ENCODE results near the gene PSMD5.
A peak's percentile ranks its signal among the peaks of the same experiment; 100 is the strongest.
"Not testable (repeated sequence)": the region's sequence is repeated elsewhere in the genome, so short reads cannot be mapped to it uniquely, and the experiment has no call there.

Gene PSMD5

DNA sequence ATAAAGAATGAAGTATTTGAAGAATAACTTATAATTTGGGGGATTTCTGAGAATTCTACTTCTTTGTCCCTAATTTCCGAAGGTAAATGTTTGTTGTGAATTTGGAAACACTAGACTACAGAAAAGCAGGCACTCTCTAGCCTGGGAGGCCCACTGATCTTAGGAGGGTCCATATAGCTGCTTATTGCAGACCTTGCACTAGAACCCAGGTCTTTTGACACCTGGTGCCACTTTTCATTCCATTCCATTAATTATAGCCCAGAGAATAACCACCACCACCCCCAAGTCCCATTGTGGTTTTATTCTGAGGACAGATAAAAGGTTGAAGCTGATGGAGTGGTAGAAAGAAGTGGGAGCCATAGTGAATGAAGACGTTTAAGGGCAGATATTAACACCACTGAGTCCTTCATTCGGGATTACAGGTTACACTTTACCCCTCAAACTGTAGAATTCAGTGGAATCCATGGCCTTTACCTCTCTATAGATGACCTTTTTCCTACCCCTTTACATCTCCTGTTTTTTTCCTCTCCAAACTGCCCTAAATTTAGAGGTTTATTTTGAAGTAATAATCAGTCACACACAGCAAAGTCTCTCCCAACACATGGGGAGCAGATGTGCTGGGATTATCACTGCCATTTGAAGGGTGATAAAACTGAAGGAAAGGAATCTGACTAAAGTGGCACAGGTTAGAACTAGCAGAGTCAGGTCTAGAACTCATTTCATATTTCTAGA is 12.0 kb upstream of the PSMD5 start:
- DNase-seq, result no peak

DNA sequence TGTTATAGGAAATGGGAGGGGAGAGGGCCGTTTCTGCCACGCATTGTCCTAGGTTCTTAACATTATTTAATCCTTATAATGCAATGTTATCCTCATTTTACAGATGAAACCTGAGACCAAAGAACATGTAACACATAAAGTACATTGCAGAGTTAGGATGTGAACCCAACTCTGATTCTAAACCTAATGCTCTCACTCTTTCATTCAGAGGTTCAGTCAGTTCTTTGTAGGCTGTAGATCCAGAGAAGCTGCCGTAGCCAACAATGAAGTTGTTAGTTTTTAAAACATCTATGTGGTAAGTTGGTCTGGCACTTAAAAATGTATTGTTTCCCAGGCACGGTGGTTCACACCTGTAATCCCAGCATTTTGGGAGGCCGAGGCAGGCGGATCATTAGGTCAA is 10.5 kb upstream of the PSMD5 start:
- no peak for DNase-seq

DNA sequence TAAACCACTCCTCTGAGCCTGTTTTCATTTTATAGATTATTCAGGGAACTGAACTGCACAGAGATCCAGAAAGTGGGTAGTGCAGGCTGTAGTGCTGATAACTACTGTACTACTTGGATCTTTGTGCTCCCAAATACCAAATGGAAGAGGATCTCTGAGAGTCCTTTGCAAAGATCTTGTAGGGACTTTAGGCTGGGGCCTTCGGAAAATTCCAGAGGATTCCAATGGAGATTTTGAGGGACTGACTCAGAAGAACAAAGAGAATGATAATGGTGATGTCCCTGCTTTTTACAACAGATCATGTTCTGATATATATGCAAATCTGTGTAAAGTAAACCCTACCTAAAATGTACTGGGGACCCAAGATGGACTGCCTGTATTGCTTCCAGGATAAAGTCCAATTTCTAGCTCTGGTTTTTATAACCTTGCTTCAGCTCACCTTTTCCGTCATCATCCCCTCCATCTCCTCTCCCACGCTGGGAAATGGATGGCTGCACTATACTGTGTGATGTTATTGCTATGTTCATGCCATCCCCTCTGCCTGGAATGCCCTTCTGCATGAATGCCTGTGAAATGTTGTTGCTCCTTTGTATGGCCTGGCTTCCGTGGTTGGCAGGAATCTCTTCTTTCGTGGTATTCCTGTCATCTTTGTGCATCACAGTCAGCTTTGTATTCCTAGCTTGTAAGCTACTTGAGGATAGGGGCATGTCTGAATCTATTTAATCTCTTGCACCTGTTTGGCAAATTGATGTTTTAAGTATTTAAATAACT is 9.7 kb upstream of the PSMD5 start:
- no peak for DNase-seq

DNA sequence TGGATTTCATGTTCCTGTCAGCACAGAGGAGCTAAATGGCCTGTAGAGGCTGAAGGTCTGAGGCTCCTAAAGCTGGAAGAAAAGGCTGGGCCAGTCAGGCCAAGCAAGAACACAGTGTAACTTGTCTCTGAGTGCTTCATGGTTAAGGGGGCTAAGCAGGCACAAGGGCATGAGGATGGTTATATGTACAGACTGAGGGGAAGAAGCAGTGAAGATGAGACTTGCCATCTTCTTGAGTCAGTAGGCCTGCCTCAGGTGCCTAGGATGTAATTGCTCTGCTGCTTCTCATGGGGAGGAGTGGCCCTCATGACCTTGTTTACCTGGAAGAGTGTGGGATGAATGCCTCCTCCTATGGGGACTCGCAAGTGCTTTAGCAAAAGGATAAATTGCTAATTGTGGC is 8.7 kb upstream of the PSMD5 start:
- DNase-seq, result no peak

DNA sequence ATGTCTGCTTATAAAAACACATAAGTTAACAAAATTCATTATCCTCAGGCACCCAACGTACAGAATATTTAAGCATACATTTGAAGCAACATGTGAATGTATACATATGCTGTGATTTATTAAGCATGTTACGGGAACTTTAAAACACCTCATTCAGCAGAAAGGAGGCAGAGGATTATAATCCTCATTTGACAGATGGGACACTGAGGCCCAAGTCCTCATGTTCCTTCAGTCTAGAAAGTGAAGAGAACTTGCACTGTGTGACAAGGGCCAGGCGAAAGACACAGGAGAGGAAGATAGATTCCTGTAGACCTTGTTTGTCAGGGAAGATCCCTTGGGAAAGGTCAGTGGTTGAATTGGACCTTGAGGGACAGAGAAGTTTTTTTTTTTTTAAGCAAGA is 7.6 kb upstream of the PSMD5 start:
- DNase-seq, result no peak

DNA sequence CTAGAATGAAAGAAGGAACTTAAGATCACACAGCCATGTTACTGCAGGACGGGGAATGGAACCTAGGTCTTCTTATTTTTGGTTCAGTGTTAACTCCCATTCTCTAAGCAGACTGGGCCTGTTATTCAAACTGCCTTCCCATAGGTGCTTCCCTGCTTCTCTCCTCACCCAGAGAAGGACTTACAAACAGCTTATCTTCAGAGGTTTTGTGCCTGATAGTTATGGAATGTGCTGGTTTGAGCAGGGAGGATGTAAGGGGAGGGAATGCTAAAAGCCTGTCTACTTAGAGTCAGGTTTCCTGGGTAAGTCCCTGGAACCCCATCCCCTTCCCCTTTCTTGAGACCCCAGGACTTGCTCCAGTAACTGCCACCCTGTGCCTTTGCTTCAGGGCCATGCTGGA is 4.2 kb upstream of the PSMD5 start:
- no peak for DNase-seq

DNA sequence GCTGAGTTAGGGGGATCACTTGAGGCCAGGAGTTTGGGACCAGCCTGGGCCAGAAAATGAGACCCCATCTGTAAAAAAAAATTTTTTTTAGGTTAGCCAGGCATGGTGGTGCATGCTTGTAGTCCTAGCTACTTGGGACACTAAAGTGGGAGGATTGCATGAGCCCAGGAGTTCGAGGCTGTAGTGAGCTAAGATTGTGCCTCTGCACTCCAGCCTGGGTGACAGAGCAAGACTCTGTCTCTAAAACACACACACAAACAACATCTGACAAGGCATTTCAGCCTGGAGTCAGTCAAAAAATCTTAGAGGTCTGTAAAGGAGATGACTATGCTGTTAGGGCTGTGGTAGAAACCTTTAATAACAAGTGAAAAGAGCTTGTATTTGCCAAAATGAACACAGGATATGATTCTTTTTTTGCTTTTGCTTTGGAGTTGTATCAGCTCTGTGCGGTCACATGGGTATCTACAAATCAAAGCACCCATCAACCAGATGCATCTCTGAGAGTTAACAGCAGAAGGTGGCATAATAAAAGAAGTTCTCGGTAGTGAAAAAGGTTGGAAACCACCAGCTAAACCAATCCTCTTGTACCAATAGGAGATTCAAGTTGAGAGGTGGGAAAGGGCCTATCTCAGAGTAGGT is 3.6 kb upstream of the PSMD5 start:
- DNase-seq, result no peak

DNA sequence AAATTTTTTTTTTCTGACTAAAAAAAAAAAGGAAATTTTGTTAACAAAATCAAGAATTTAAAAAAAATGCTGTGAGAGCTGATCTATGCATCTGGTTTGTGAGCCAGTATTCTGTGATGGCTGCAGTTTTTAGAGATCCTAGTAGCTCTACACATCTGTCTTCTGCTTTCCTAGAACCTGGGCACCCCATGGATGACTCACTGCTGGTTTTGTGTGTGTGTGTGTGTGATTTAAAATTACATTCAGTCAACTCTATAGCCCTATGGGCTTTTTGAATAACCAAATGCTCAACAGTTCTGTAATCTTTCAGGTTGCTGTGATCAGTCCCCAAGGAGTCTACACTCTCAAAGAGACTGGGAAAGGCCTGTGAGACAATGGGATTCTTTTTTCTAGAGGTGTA is 2.5 kb upstream of the PSMD5 start:
- peak in 1 of 4 experiments; percentile 14 for DNase-seq

DNA sequence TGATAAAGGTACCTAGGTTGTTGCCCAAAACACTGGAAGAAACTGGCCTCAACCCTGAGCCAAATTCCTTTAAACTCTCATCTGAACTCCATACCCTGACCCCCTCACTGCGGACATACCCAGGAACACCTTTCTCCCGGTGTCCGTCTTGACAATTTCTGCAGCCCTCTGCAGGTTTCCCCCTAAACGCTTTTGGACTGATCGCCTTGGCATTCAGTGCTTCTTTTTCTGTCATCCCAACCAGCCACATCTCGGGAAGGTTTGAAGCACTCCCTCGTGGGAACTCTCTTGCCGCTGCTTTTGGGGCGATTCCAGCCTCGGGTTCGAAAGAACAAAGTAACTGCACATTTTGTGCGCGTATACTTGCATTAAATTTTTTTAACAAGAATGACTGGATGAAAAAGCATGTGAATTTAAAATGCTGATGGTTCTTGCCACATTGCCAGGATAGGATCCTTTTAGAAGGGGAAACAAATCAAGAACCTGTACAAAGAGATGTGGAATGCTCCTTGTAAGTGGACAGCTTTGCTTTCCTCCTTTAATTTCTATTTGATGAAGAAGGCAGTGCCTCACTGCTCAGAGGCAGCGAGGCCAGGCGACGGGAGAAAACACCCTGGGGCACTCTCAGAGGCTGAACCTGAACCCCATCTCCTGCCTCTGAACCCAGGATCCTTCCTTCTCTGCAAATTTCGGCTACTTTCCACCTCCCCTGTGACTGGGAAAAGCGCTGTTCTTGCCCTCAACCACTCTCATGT is 615 bp downstream of the PSMD5 start:
- peak in 2 of 4 experiments; percentile 10 to 26 for DNase-seq

DNA sequence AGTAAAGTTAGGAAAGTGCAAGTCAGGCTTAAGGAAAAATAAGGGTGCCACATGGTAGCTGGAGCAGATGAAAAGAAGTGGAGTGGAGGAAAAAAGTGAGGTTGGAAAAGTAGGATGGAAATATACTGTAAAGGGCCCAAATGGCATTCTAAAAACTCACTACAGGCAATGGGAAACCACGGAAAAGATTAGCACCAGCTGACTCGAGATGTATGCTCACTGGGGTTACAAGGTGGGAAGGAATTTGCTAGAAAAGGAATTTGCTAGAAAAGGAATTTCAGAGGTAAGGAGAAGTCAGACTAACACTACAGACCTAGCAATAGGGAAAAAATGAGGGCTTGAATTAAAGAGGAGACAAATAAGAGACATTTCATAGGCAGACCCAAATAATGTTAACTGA is 3.6 kb downstream of the PSMD5 start:
- no peak for DNase-seq

DNA sequence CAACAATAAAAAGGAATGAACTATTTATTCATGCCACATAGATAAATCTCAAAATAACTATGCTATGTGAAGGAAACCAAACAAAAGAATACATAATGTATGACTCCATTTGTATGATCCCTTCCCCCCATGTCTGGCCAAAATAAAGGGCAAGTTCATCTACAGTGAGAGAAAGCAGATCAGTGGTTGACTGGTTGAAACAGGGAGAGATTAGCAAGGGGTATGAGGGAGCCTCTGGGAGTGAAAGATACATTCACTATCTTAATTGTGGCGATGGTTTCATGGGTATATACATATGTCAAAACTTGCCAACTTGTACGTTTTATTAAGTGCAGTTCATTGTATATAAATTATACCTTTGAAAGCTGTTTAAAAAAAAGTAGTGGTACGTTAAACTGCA is 4.8 kb downstream of the PSMD5 start:
- DNase-seq, result no peak

DNA sequence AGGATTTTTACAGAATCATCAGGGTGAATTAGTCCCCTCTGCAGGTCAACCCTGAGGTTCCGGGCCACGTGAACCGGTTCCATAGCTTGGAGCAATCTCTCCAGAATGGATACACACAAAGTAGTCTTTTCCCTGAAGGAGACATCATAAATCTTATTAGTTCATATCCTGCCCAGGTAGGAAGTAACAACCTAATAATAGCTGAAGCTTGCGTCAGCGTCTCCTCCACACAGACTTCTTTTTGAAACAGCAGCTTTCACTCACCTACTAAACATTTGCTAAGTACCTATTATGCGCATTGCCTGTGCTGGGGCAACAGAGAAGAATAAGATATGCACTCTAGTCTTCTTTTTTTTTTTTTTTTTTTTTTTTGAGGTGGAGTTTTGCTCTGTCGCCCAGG is 9.4 kb downstream of the PSMD5 start:
- no peak for DNase-seq

DNA sequence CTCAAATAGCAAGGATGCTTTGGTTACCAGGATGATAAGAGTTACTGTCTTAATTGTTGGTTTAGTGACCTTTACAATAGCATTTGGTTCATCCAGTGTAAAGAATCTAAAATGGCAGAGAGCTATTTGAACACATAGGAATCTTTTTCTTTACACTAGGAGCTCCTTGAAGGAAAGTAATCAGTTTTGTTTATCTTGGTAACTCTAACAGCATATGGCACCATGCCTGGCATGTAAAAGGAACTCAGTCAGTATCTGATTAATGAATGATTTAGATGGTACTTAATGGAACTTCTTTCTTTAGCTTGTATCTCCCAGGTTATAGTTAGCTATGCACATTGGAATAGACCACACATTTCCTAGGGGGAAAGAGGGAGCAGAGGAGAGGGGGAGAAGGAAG is 9.9 kb downstream of the PSMD5 start:
- DNase-seq, result no peak

DNA sequence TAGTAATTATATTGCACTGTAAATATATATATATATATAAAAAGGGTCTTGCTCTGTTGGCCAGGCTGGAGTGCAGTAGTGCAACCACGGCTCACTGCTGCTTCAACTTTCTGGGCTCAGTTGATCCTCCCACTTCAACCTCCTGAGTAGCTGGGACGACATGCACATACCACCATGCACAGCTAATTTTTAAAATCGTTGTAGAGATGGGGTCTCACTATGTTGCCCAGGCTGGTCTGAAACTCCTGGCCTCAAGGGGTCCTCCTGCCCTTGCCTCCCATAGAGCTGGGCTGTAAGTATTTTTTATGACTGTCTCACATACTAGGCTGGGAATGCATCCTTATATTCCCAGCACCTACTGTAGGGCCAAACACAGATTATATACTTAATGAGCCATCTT is 11.9 kb downstream of the PSMD5 start:
- DNase-seq, result no peak

DNA sequence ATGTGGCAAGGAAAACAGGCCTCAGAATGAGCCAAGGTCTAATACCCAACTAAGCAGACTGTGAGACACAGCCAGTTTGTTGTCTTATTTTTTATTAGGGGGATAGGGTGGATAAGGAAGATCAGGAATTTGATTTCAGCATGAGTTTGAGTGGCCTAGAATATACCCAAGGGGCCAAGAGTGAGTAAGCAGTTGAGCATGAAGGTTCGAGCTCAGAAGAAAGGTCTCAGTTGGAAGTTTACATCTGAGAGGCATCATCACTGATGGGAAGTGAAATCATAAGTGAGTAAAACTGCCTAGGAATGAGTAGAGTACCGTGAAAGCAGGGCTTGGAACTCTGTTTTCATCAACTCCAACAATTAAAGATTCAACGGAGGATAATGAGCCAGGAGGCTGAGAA is 12.6 kb downstream of the PSMD5 start:
- no peak for DNase-seq

DNA sequence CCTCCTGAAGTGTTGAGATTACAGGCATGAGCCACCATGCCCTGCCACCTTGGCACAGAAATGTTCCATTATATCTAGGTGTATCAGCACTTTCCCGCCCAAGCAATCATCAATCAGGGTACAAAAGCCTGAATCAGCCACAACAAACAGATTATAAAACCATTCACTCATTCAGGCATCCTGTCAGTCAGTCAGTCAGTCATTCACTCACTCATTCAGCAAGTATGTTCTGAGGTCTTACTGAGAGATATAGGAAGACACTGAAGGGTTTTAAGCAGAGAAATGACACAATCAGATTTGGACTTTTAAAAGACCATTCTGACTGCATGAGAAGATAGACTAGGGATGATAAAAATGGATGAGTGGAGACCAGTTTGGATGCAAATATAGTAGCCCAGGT is 13.1 kb downstream of the PSMD5 start:
- DNase-seq, result no peak

DNA sequence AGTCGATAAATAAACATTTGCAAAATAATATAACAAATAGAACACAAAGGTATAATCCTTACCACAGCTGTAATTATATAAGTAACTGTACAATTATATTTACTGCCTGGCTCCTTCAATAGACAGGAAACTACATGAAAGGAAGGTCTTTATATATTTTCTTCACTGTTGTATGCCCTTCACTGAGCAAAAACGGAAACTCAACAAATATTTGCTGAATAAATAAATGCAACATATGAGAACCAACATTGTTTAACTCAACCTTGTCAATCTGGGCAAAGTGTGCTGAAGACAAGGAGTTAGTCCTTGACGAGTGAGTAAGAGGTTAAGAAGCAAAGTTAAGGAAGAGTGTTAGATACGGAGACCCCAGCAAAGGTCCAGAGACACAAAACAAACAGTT is 22.6 kb downstream of the PSMD5 start:
- DNase-seq, result no peak

DNA sequence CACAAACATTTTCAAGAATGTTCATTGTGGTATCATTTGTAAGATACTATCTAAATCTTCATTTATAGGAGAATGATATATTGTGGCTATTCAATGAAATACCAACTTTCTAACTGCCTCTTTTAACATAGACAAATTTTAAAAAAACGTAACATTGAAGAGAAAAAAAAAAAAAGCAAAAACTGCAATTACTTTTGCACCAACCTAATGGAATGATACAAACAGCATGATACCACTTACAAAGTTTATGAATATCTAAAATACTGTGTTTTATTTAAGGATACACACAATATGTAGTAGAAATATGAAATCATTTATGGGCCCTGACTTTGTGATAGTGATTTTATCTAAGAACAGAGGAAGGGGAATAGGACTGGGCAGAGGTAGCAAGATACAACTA is 24.1 kb downstream of the PSMD5 start:
- DNase-seq, result no peak

DNA sequence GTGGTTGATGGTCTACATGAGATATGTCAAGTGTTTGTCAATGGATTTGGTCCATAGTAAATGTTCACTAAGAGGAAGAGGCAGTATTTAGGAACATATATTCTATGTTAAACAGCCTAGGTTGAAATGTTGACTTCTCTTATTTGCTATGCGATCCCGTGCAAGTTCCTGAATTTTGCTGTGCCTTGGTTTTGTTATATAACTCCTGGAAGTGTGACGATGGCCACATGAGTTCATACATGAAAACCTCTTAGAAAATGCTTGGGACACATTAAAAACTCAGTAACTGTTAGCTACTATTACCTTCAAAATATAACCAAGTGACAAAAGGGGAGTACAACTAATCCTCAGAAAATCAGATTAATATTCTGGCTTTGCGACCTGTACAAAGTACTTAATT is 27.6 kb downstream of the PSMD5 start:
- DNase-seq, result peak; percentile 9 to 54 (median 30)

DNA sequence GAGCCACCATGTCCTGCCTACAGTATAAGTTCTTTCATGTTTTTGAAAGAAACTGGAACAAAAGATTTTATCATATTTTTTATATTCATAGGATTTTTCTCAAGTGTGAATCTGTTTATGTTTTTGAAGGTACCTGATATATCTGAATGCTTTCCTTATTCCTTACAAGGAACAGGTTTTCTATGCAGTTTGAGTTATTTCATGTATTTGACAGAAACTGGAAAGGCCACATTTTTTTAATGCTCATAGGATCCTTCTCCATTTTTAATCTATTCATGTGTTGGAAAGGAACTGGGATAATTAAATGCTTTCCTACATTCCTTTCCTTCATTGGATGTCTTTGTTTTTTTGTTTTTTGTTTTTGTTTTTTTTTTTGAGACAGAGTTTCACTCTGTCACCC is 33.8 kb downstream of the PSMD5 start:
- DNase-seq, result no peak

DNA sequence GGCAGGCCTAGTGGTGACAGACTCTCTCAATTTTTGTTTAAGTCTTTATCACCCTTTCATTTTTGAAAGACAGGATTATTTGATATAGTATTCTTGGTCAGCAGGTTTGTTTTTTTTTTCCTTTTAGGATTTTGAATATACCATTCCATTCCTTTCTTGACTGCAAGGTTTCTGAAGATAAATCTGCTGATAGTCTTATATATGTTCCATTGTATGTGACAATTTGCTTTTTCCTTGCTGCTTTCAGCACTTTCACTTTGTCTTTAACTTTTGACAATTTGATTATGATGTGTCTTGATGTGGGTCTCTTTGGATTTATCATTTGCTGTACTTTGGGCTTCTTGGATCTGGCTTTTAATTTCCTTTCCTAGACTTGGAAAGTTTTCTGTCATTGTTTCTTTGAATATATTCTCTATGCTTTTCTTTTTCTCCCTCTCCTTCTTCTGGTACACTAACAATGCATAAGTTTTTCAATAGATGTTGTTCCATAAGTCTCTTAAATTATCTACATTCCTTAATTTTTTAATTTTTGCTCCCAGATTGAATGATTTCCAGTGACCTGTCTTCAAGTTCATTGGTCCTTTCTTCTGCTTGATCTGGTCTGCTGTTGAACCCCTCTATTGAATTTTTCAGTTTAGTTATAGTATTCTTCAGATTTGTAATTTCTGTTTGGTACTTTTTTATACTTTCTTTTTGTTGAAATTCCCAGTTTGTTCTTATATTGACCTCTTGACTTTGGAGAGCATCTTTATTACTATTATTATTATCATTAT is 34.9 kb downstream of the PSMD5 start:
- no peak for DNase-seq

DNA sequence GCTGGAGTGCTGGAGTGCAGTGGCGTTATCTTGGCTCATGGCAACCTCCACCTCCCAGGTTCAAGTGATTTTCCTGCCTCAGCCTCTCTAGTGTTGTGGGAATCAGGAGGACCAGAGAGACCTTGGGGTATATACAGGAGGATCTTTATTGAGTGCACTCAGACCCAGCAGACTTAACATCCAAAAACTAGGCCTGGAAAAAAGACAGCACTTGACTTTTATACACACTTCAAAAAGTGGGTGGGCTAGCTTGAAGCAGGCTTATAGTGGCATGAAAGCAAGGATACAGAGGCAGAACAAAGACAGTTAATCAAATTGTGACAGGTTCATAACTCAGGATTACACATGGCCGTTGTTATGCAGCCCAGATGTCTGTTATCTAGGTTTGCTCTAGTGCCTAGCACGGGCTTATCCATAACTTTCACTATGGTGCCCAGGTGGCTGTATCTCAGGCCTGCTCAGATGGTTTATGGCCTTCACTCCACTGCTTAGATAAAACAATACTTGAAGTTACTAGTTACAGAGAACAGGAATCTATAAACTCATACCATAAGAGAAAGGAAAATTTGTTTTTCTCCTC is 37.8 kb downstream of the PSMD5 start:
- not testable (repeated sequence) for DNase-seq

Measured in suppressor macrophage (primary cell).